OCI-M2 (cell line): ENCODE data around the gene NBEAL2.

Experiments used
- DNase-seq: peaks from one replicate; lab custom pipeline; 2025; ENCODE audit not compliant: unreplicated experiment; lab: John Stamatoyannopoulos, UW

Gene NBEAL2

GRCh38 chr3:46986782-46987310 lies 7.4 kb downstream of the NBEAL2 start:
- DNase-seq = no peak

- no peak for DNase-seq
These were observed 7.9 kb downstream of the NBEAL2 start for GRCh38 chr3:46987319-46987742.

- no peak for DNase-seq
These were observed 8.4 kb downstream of the NBEAL2 start for GRCh38 chr3:46987743-46988401.

- no peak for DNase-seq
These were observed 9.2 kb downstream of the NBEAL2 start for GRCh38 chr3:46988616-46989015.

- DNase-seq = no peak
These were observed 9.8 kb downstream of the NBEAL2 start for GRCh38 chr3:46989146-46989810.

GRCh38 chr3:46990573-46991374 lies 11.3 kb downstream of the NBEAL2 start:
- no peak for DNase-seq

GRCh38 chr3:46991406-46992165 lies 12.1 kb downstream of the NBEAL2 start:
- no peak for DNase-seq

- DNase-seq = no peak
These were observed 12.8 kb downstream of the NBEAL2 start for GRCh38 chr3:46992231-46992630.

- no peak for DNase-seq
These were observed 13.8 kb downstream of the NBEAL2 start for GRCh38 chr3:46993292-46993691.

GRCh38 chr3:46993986-46994385 lies 14.5 kb downstream of the NBEAL2 start:
- no peak for DNase-seq

- DNase-seq = no peak
These were observed 15.6 kb downstream of the NBEAL2 start for GRCh38 chr3:46994801-46995731.

GRCh38 chr3:46995901-46996562 lies 16.6 kb downstream of the NBEAL2 start:
- no peak for DNase-seq

GRCh38 chr3:46996689-46997452 lies 17.4 kb downstream of the NBEAL2 start:
- DNase-seq = no peak

GRCh38 chr3:46997453-46998091 lies 18.1 kb downstream of the NBEAL2 start:
- no peak for DNase-seq

- no peak for DNase-seq
These were observed 18.8 kb downstream of the NBEAL2 start for GRCh38 chr3:46998121-46998851.

- DNase-seq = no peak
These were observed 19.5 kb downstream of the NBEAL2 start for GRCh38 chr3:46998852-46999515.
